ENCODE data around the gene C7orf25.
A peak's percentile ranks its signal among the peaks of the same experiment; 100 is the strongest.

GRCh38 chr7:42876182-42877068 lies 35.4 kb downstream of the C7orf25 start:
- no peak for TF ChIP-seq ESRRA (CRISPR knock-in tag; IDR thresholded peaks at IDR 0.05; ENCODE audit: borderline replicate concordance)
- no peak for TF ChIP-seq ZNF512 (CRISPR knock-in tag; IDR thresholded peaks at IDR 0.05; ENCODE audit: borderline replicate concordance)
- TF ChIP-seq CTCF (IDR thresholded peaks at IDR 0.05) = peak; percentile 78
- TF ChIP-seq NFYB (CRISPR knock-in tag; conservative IDR thresholded peaks at IDR 0.05; ENCODE audit: low read depth) = no peak
- TF ChIP-seq AR (CRISPR knock-in tag; IDR thresholded peaks at IDR 0.05) = no peak
- no peak for TF ChIP-seq FOXP4 (CRISPR knock-in tag; IDR thresholded peaks at IDR 0.05)
- no peak for TF ChIP-seq ETV6 (CRISPR knock-in tag; IDR thresholded peaks at IDR 0.05)
- no peak for TF ChIP-seq MAX (CRISPR knock-in tag; IDR thresholded peaks at IDR 0.05)
- no peak for TF ChIP-seq ZNF281 (CRISPR knock-in tag; IDR thresholded peaks at IDR 0.05)
- no peak for TF ChIP-seq USF2 (CRISPR knock-in tag; IDR thresholded peaks at IDR 0.05)
- no peak for TF ChIP-seq USF1 (CRISPR knock-in tag; IDR thresholded peaks at IDR 0.05)
- no peak for TF ChIP-seq MYBL2 (CRISPR knock-in tag; IDR thresholded peaks at IDR 0.05)
